GM11168 (cell line): Measurements from ENCODE around the gene ACOXL.

Experiments
- in situ Hi-C: fragments of 300-500 bp; cut with MboI; formaldehyde crosslinking; loops from one replicate; pipeline ENCODE4 v1.12.0; 2022; ENCODE audit warnings: low sequenced_read_pairs; ENCODE audit not compliant: unreplicated experiment

Gene ACOXL

DNA sequence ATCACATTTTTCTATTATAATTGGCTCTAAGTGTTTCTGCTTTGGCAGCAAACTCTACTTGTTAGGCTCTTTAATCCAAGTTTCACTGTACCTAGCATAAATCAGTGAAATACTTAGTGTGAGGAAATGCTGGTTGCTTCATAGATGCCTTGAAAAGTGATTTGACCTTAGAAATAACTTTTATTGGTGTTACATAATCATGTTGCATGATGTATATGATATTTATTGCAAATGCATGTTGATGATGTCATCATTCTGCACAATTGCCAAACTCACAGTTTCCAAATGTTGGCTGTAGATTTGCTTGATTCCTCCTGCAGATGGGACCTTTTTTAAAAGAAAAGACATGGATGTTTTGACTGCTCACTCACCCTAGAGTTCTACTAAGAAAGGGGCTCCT, 250.8 kb downstream of the ACOXL start:
- in situ Hi-C loops: no loop called here

DNA sequence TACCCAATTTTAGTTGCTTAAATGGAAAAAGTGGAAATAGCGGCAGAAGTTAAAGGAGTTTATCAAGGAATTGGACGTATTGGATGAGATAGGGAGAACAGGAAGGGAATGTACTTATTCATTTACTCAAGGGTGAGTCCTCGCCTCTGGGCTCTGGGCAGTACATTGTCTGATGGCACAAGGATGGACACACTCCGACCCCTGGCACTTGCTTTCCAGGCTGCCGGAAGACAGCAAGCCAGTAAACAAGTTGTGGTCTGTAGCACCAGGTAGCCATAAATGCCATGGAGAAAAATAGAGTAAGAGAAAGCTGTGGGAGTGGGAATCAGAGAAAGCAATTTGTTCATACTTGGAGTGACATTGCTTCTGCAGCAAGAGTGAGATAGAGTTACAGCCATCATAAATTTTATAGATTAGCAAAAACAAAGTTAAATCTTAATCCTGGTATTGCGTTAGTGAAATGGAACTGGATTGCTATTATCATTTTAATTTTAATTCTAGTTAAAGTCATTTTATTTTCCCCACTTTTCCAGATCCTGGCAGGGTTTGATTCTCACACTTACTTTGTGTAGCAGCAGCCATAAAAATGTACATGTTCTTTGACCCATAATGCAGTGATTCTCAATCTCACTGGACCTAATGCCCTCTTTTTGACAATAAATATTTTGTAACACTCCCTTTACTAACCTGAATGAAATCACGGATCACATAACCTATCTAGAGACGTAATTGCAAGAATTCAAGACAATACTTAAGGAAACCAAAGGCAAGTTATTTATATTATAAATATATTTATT, 252.5 kb downstream of the ACOXL start:
- in situ Hi-C loops: no loop called here

DNA sequence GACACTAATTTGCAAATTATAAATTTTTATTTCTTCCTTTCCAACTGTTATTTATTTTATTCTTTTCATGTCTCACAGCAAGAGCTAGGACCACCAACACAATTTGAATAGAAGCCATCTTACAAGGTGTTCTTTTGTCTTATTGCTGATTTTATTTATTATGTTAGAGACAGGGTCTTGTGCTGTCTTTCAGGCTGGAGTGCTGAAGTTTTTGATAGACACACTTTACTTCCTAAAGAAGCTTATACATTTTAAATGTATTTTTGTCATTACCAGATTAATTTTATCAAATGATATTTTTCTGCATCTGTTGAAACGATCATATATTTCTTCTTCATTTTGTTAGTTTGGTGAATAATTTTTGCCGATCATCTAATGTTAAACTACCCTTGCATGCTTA, 258.1 kb downstream of the ACOXL start:
- in situ Hi-C loops: no loop called here

DNA sequence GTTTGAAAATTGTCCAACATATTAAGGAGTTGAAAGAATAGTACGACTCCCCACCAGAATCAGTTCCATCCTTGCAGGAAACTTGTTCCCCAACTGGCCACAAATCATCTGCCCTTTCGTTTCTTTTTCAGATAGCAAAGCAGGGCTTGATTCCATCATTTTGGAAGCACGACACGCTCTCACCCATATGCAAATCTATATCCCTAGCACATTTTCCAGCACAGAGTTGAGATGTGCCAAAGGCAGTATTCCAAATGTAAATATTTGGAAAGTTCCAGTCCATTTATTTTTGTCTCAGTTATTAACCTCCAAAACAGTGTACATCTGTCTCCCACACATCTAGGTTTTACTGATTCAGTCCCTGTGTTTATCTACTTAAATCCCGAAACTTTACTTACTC, 259.5 kb downstream of the ACOXL start:
- in situ Hi-C loops: no loop called here

DNA sequence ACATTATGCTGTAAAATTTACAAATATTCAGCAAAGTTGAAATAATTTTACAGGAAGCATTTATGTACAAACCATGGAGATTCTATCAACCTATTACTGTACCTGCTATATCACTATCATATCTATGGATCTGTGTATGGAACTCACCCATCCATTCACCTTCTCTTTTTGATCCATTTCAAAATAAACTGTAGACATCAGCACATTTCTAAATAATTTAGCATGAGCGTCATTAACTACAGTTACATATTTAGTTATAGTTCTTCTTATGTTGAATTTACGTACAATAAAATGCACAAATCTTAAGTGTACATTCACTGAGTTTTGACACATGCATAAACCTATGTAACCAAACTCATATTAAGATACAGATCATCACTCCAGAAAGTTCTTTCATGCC, 260.5 kb downstream of the ACOXL start:
- in situ Hi-C loops: no loop called here

DNA sequence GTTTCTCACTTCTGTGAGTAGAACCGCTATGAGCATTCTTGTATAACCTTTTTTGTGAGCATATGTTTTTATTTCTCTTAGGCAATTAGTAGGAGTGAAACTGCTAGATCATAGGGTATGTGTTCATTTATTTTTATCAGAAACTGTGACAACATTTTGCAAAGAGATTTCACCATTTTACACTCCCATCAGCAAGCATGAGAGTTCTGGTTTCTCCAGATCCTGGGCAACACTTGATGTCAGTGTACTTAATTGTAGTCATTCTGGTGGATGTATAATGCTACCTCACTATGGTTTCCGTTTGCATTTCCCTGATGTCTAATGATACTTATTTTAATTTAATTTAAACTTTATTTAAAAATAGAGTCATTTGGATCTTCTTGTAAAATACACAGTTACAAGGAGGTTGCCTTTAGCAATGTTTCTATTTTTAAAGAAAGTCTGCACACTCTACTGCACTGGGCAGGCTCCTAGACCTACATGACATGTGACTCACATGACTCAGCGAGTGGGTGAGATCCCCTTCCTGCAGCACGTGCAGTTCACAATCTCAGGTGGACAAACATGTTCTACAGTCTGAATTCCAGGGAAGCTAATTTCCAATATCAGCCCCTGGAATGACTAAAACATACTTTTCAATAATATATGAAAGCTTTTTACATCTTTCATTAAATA, 261.3 kb downstream of the ACOXL start:
- in situ Hi-C loops: no loop called here

DNA sequence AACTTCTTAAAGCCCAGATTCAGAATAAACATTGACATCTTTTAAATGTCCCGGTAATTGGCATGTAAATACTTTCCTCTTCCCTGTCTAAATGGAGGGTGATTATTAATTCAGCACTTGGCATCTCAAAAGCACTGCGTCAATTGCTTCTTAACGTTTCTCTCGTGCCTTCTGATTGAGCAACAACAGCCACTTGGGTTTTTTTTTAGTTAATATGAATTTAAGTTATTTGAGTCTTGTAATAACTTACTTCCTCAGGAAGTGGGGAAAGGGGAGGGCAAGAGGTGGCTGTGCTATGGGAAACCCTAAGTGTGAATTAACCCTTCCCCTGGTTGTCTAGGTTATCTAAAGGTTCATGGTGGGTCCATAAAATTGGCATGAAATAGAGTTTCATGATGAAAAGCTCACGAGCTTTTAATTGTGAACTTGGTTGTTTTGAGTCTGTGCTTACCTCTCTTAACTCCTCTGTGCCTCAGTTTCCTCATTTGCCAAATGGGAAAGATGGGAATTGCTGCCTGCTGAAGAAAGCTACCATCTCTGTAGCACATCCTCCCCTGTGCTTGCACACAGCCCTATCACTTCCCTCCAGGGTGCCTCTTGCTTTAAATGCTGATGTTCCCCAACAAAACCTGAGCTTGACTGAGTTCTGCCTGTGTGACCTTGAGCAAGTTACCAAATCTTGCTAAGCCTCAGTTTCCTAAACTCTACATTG, 262.0 kb downstream of the ACOXL start:
- in situ Hi-C loops: no loop called here

DNA sequence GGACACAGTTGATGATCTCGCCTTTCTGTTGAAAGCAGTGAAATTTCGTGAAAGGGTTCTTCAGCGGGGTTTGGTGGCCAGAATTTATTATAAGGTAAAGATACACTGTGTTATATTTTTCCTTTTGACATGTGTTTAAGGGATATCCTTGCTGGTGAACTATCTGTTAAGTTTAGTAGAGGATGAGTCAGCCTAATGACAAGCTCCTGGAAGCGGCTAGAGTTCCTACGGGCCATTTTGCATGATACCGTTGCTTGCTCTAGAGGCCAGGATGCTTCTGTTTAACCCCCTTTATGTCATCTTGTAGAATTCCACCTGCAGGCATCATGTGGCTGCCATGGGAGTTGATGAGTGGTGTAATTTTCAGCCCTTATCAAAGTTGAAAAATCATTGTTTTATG, 263.5 kb downstream of the ACOXL start:
- in situ Hi-C loops: no loop called here

DNA sequence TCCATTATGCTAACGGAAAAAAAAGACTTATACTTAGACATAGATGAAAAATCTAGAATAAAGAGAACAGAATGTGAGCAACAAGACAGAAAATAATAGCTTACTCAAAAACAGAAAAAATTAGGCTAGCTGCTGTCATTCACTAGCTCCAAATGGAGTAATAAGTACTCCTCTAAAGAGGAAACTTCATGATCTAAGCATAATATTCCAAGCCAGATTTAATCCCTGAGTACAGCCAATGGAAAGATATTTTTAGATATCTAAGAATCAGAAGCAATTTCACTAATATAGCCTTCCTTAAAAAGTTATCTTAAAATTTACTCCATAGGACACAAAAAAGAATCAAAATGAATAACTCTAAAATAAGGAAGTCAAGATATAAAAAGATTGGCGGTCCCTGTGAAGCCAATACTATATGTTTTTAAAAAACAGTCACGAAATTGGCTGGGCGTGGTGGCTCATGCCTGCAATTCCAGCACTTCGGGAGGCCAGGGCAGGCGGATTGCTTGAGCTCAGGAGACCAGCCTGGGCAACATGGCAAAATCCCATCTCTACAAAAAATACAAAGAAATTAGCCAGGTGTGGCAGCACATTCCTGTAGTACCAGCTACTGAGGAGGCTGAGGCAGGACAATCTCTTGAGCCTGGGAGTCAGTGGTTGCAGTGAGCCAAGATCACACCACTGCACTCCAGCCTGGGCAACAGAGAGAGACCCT, 265.1 kb downstream of the ACOXL start:
- in situ Hi-C loops: no loop called here

DNA sequence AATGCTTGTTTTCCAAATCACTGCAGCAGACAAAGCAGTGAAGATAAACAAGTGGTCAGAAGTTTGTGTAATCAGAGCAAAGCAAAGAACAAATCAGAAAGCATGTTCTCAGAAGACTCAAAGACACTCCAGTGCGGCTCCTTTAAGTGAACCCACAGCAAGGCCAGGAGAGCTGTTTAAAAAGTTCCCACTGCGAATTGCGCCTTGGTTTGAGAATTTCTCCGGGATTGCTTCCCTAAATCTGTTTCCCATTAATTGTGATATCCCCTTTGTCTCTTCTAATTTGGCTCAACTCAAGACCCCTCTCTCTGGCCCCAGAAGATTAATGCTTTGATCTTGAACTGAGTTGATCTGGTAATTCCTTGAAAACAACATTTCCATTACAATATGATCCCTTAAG, 265.9 kb downstream of the ACOXL start:
- in situ Hi-C loops: no loop called here

DNA sequence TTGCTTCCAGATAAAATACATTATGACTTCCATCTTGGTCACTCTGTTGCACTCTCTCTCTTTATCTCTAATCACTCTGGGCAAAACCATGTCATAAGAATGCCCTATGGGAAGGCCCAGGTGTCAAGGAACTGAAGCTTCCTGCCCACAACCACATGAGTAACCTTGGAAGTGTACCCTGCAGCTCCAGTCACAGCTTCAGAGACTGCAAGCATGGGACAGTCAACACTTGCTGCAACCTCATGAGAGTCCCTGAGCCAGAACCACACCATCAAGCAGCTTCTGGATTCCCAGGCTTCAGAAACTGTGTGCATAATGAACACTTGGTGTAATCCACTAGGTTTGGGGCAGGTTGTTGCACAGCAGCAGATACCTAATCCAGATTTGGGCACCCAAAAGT, 267.3 kb downstream of the ACOXL start:
- in situ Hi-C loops: no loop called here

DNA sequence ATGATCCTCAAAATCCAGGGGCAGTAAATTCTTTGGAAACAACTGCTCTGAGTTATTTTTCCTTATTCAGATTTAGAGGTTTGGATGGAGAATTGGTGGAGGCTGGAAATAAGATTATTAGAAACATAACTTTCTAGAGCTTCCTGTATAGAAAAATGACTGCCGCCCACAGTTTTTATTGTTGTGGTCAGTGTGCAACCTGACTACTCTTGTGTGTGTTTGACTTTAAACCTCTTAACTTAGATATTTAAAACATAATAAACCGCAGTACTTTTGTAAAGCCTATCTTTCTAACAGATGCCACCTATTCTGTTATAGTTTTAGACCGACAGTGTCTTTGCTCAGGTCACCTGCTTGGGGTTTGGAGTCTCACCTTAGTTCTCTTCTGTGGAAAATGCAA, 272.9 kb downstream of the ACOXL start:
- in situ Hi-C loops: no loop called here

DNA sequence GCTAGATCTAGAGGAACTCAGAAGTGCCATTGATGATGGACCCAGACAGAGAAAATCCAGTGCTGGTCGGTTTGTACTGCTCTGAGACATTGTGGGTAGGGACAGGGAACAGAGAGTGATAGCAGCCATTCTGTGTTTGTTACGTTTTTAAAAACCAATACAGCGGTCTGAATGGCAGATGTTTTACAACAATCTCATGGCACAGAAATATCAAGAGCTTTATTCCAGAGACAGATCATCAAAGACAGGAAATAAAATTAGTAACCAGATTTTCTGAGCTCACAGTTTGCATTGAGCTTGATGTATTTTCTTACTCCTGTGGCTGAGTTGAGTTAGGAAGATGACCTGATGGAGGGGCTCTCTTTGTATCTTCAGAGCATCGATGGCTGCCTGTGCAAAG, 273.4 kb downstream of the ACOXL start:
- in situ Hi-C loops: no loop called here

DNA sequence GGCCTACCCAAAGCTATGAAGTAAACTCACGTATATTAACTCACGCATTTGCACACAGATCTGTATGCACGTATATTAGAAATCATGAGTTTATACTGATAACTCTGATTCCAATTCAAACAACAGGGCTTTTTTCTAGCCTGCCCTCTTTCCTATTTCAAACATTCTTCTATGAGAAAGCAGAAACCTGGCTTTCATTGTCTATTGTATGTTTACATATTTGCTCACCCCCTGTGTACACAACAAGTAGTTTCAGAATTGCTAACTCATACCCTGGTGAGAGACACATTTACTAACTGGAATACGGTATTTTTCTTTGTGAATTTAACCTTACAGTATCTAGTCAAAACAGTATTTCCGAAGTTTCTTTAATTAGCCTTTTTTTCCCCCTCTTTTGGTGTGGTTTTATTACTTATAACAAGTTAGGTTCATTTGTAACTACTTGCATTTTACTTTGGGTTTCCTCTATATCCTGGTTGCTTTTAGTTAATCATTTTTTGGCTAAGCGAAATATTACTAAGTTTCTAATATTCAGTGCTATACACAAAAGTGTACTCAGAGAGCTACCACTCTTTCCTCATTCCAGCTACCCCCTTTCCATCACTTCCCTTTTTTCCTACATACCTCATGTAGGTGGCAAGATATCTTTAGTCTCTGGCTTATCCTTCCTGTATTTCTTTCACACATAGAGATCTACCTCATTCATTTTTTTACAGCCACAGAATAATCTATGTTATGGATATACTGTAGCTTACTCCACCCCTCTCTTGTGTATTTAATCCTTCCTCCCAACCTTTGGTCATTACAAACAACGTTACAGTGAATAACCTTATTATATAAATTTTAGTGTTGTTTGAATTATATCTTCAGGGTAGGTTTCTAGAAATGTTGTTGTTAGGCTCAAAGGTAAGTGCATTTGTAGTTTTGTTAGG, 275.6 kb downstream of the ACOXL start:
- in situ Hi-C loops: no loop called here

DNA sequence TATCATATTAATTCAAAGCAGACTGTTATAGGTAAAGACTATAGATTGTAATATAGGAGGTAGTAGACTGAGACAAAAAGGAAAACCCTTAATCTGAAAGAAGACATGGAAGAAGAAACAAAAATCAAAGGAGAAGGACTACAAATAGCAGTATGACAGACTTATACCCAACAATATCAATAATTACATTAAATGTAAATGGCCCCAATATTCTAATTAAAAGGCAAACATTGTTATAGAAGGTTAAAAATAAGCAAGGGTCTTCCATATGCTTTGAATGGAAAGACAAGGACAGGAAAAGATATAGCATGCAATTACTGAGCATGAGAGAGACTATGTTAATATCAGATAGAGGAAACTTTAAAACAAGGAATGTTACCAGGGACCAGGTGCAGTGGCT, 278.8 kb downstream of the ACOXL start:
- in situ Hi-C loops: no loop called here

DNA sequence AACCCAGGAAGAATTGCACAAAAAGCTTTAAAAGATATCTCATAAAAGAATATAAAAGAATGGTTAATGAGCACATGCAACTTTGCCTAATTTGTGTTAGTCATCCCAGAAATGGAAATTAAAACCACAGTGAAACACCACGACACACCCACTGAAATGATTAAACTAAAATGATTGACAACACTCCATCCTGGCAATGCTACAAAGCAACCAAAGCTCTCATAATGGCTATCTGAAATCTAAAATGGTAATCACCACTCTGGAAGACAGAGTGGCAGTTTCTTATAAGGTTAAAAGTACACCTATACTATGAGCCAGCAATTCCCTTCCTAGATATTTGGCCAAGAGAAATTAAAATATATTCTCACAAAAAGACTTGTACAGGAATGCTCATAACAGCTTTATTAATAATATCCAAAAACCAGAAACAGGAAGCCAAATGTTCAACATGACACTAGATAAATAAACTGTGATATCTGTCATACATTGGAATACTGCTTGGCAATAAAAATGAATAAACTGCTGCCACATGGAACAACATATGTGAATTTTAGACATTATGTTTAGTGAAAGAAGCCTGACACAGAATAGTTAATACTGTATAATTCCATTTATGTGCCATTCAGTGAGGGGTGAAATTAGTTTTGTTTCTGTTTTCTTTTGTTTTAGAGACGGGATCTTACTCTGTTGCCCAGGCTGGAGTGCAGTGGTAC, 283.1 kb downstream of the ACOXL start:
- in situ Hi-C loops: no loop called here

DNA sequence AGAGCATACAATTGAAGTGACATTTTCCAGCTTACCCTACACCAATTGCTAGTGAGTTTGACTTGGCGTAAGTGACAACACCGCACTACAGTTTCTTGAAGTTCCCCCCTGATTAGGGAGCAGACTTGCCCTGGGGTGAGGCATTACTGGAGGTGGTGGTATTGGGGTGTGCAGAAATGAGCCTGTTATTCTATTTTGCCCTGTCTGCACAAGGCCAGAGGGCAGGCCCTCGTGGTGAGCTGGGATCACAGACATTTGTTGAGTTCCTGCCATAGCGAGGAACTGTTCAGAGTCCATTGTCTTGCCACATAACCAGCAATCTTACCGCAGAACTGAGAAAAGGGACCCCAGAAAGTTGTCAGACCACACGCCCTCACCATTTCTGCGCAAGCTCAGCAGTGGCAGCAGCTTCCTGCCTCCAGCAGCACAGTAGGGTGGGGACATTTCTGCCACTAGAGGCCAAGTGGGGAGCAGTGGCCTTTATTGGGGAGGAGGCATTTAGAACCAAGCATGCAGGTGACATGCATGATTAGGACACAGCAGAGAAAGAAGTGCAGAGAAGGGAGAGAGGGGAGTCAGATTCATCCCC, 284.8 kb downstream of the ACOXL start:
- in situ Hi-C loops: no loop called here

DNA sequence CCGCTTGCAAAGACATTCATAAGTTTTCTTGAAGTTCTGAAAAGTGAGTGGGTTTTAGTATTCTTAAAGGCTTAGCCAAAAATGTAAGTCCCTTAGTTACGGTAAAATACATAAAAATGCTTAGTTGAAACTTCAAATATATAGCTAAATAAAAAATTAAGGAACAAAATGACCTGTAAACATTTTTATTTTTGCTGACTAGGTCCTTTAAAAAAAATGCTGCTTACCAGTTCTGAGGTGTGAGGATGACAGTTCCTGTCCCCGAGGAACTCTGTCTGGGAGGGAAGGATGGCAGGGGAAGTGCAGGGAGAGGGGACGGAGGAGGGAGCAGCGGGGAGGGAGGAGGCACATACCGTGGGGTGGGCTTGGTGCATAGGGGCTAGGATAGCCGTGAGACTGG, 285.5 kb downstream of the ACOXL start:
- in situ Hi-C loops: no loop called here

DNA sequence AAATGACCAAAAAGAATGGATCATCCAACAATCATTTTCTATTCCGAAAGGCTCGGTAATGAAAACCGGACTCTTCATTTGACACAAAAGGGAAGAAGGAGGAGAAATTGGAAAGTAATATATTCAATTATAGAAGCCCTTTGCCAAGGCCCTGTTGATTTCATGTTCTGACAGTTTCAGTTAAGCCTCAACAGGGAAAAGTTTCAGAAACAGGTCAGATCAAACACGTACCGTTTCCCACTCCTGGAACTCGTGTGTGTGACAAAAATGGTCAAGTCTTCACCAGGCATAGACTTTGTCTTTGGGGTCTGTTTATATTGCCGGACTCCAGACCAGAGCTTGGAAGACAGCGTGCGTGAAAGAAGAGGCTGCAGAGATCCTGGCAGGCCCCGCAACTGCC, 287.0 kb downstream of the ACOXL start:
- in situ Hi-C loops: no loop called here
